Mesenchymal stem cell (in vitro differentiated cells and primary cell): ENCODE results near the gene ZDHHC18.
"Not testable (repeated sequence)": the region's sequence is repeated elsewhere in the genome, so short reads cannot be mapped to it uniquely, and the experiment has no call there.

Experiments
- DNase-seq: peaks from one replicate; pipeline ENCODE4 v3.0.0-alpha.2; 2013
- H2AFZ ChIP-seq: one replicate; pipeline ENCODE4 v1.6.1; 2013; ENCODE audit warnings: low read depth, mild to moderate bottlenecking, control low read depth, inconsistent platforms, low read length, moderate library complexity
- H2AK5ac ChIP-seq: 2 replicates; pipeline ENCODE4 v1.6.1; 2013; ENCODE audit warnings: low read length, moderate library complexity, mild to moderate bottlenecking, inconsistent platforms; ENCODE audit not compliant: severe bottlenecking
- H2BK120ac ChIP-seq: one replicate; pipeline ENCODE4 v1.6.1; 2013; ENCODE audit warnings: low read depth, mild to moderate bottlenecking, inconsistent platforms, low read length, moderate library complexity
- H2BK12ac ChIP-seq, 2 experiments: one replicate each; pipeline ENCODE4 v1.6.1; 2013; ENCODE audit warnings: inconsistent platforms in 2 of 2, low read length in 2 of 2, mild to moderate bottlenecking in 2 of 2, moderate library complexity in 2 of 2, control low read depth in 1 of 2
- H2BK15ac ChIP-seq: one replicate; pipeline ENCODE4 v1.6.1; 2013; ENCODE audit warnings: mild to moderate bottlenecking, low read depth, inconsistent platforms; ENCODE audit not compliant: poor library complexity, severe bottlenecking
- H2BK5ac ChIP-seq: 2 replicates; pipeline ENCODE4 v1.6.1; 2013; ENCODE audit warnings: low read depth, mild to moderate bottlenecking, low read length, control low read depth, inconsistent platforms; ENCODE audit not compliant: poor library complexity, severe bottlenecking
- H3K14ac ChIP-seq, 2 experiments: one replicate each; pipeline ENCODE4 v1.6.1; 2013; ENCODE audit warnings: inconsistent platforms in 2 of 2, low read length in 2 of 2, control low read depth in 1 of 2, mild to moderate bottlenecking in 1 of 2, moderate library complexity in 1 of 2
- H3K18ac ChIP-seq, 2 experiments: one replicate each; pipeline ENCODE4 v1.6.1; 2013; ENCODE audit warnings: inconsistent platforms in 2 of 2, low read length in 2 of 2, control low read depth in 1 of 2, low read depth in 1 of 2, mild to moderate bottlenecking in 1 of 2
- H3K23ac ChIP-seq, 2 experiments: one replicate each; pipeline ENCODE4 v1.6.1; 2013; ENCODE audit warnings: inconsistent platforms in 2 of 2, low read length in 2 of 2, mild to moderate bottlenecking in 2 of 2, moderate library complexity in 2 of 2, control low read depth in 1 of 2
- H3K27ac ChIP-seq: 2 replicates; pipeline ENCODE4 v1.5.1; 2013; ENCODE audit warnings: mild to moderate bottlenecking, moderate library complexity, low read length, control low read depth, inconsistent platforms; ENCODE audit not compliant: poor library complexity, severe bottlenecking
- H3K27me3 ChIP-seq, 2 experiments: 2 replicates each; pipeline versions ENCODE4 v1.6.1 to v1.7.0; 2013; ENCODE audit warnings: low read length in 2 of 2, mild to moderate bottlenecking in 2 of 2, moderate library complexity in 2 of 2, control low read depth in 1 of 2, inconsistent platforms in 1 of 2; ENCODE audit not compliant: control insufficient read depth in 1 of 2, insufficient read depth in 1 of 2
- H3K36me3 ChIP-seq, 2 experiments: 2 replicates each; pipeline versions ENCODE4 v1.6.1 to v1.7.0; 2013; ENCODE audit warnings: low read length in 2 of 2, control low read depth in 1 of 2, inconsistent platforms in 1 of 2, low read depth in 1 of 2, mild to moderate bottlenecking in 1 of 2; ENCODE audit not compliant: insufficient read depth in 2 of 2, control insufficient read depth in 1 of 2
- H3K4ac ChIP-seq, 2 experiments: one replicate each; pipeline ENCODE4 v1.6.1; 2013; ENCODE audit warnings: inconsistent platforms in 2 of 2, low read length in 2 of 2, mild to moderate bottlenecking in 2 of 2, moderate library complexity in 2 of 2, control low read depth in 1 of 2, low read depth in 1 of 2
- H3K4me1 ChIP-seq: 2 replicates; pipeline ENCODE4 v1.6.1; 2013; ENCODE audit warnings: low read depth, low read length, control low read depth; ENCODE audit not compliant: control insufficient read depth, insufficient read depth
- H3K4me2 ChIP-seq: 2 replicates; pipeline ENCODE4 v1.6.1; 2013; ENCODE audit warnings: low read length, mild to moderate bottlenecking, inconsistent platforms; ENCODE audit not compliant: poor library complexity, severe bottlenecking
- H3K4me3 ChIP-seq, 2 experiments: 2 replicates each; pipeline versions ENCODE4 v1.5.1 to v1.7.0; 2013; ENCODE audit warnings: low read length in 2 of 2, mild to moderate bottlenecking in 2 of 2, control low read depth in 1 of 2, low read depth in 1 of 2; ENCODE audit not compliant: insufficient read depth in 1 of 2
- H3K79me1 ChIP-seq: replicated peaks from 2 replicates; pipeline ENCODE4 v1.6.1; 2013; ENCODE audit warnings: mild to moderate bottlenecking, control low read depth, low read length, inconsistent platforms; ENCODE audit not compliant: poor library complexity, severe bottlenecking
- H3K9ac ChIP-seq: 2 replicates; pipeline ENCODE4 v1.7.0; 2013; ENCODE audit warnings: mild to moderate bottlenecking, low read length, moderate library complexity
- H3K9me3 ChIP-seq: 2 replicates; pipeline ENCODE4 v1.7.0; 2013; ENCODE audit warnings: mild to moderate bottlenecking, low read length; ENCODE audit not compliant: control insufficient read depth
- H4K8ac ChIP-seq: one replicate; pipeline ENCODE4 v1.6.1; 2013; ENCODE audit warnings: inconsistent platforms, mild to moderate bottlenecking, low read length, moderate library complexity
- H4K91ac ChIP-seq: one replicate; pipeline ENCODE4 v1.6.1; 2013; ENCODE audit warnings: mild to moderate bottlenecking, low read length, inconsistent platforms
- WGBS: methylation state at CpG from one replicate; pipeline ENCODE4 v1.1.7; 2013; ENCODE audit warnings: mixed read lengths; 5-methylcytosine and 5-hydroxymethylcytosine counted together

Gene ZDHHC18

DNA sequence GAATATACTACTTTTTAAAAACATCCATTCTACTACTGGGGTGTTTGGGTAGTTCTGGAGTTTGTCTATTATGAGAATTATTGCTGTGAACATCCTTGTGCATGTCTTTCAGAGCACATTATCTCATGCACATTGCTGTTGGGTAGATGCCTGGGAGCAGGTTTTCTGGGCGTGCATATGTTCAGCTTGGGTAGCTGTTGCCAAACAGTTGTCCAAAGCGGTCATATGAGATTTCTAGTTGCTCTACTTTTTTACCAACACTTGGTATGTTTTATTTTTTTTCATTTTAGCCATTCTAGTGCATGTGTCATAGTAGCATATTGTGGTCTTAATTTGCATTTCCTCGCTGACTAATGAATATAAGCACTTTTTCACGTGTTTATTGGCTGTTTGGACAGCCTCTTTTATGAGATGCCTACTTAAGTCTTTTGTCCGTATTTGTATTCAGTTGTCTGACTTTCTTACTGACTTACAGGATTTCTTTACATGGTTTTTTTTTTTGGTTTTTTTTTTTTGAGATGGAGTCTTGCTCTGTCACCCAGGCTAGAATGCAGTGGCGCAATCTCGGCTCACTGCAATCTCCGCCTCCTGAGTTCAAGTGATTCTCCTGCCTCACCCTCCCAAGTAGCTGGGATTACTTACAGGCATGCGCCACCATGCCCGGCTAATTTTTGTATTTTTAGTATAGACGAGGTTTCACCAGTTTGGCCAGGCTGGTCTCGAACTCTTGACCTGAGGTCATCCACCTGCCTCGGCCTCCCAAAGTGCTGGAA, 18.1 kb downstream of the ZDHHC18 start:
- H3K4me1 ChIP-seq: peaks cover 16% of the 10 kb centered on the region

DNA sequence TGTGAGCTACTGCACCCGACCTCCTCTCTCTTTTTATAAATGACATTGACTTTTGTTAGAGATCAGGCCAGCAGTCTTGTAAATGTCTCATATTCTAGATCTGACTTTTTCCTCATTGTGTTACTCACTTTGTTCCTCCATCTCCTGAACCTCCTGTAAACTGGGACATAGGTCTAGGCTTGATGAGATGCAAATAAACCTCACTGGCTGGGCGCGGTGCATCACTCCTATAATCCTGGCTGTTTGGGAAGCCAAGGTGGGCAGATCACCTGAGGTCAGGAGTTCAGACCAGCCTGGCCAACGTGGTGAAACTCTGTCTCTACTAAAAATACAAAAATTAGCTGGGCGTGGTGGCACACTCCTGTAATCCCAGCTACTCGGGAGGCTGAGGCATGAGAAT, 21.3 kb downstream of the ZDHHC18 start:
- not testable (repeated sequence) for H3K18ac ChIP-seq, H4K91ac ChIP-seq, H3K9me3 ChIP-seq, H3K23ac ChIP-seq, H2BK12ac ChIP-seq, H3K27me3 ChIP-seq, H3K27ac ChIP-seq, H2BK120ac ChIP-seq, H2AFZ ChIP-seq, H2AK5ac ChIP-seq, H3K4me3 ChIP-seq, H3K4me2 ChIP-seq, H3K4ac ChIP-seq, H4K8ac ChIP-seq, H2BK15ac ChIP-seq, H2BK5ac ChIP-seq, H3K9ac ChIP-seq, DNase-seq, H3K14ac ChIP-seq, H3K79me1 ChIP-seq
- WGBS: 99% methylated on average over 5 of the region's 6 CpGs
- Histone ChIP-seq H3K4me1 (peaks cover 14% of the 10 kb centered on the region), H3K36me3 (peaks cover 63 to 66% of the 10 kb centered on the region in 2 experiments)

More for the DNA sequence above, 18.1 kb downstream of the ZDHHC18 start:
- no peak overlapping the region for H3K27ac ChIP-seq
- no peak overlapping the region for H2BK5ac ChIP-seq
- no peak overlapping the region for H2AFZ ChIP-seq
- no peak overlapping the region for H3K18ac ChIP-seq
- no peak overlapping the region for H4K91ac ChIP-seq
- no peak overlapping the region for H3K14ac ChIP-seq
- H2AK5ac ChIP-seq: no peak overlapping the region
- H3K36me3 ChIP-seq: peaks cover 51 to 61% of the 10 kb centered on the region in 2 experiments
- 95% methylated on average over 11 of the region's 13 CpGs for WGBS
- H2BK15ac ChIP-seq: no peak overlapping the region
- no peak overlapping the region for H3K4ac ChIP-seq
- H3K79me1 ChIP-seq: peaks cover 18% of the 10 kb centered on the region
- no peak overlapping the region for H3K9ac ChIP-seq
- H3K4me3 ChIP-seq: no peak overlapping the region
- no peak overlapping the region for H3K23ac ChIP-seq
- H3K27me3 ChIP-seq: no peaks in the 10 kb centered on the region
- no peak overlapping the region for H2BK12ac ChIP-seq
- no peak overlapping the region for H3K4me2 ChIP-seq
- DNase-seq: no peak
- no peak overlapping the region for H2BK120ac ChIP-seq
- no peak overlapping the region for H4K8ac ChIP-seq
- H3K9me3 ChIP-seq: no peaks in the 10 kb centered on the region

DNA sequence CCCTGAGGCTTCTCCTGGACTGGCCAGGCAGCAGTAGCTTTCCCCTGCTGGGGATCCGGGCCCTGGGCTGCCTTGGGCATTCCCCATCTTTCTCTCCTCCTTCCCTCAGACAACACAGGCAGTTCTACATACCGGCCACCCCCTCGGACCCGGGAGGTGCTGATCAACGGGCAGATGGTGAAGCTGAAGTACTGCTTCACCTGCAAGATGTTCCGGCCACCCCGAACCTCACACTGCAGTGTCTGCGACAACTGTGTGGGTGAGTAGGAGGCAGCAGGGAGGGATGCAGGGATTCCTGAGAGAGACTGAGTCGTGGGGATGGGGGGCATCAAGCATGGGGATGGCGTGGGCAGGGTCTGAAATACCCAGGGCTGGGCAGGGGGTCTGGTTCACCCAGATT, 22.0 kb downstream of the ZDHHC18 start:
- no peaks in the 10 kb centered on the region for H3K9me3 ChIP-seq
- H3K4me3 ChIP-seq: no peak overlapping the region
- no peak overlapping the region for H3K18ac ChIP-seq
- peaks cover 8% of the 10 kb centered on the region for H3K79me1 ChIP-seq
- DNase-seq: no peak
- H3K27me3 ChIP-seq: no peaks in the 10 kb centered on the region
- no peak overlapping the region for H2BK120ac ChIP-seq
- no peak overlapping the region for H4K8ac ChIP-seq
- no peak overlapping the region for H3K4me2 ChIP-seq
- H3K4me1 ChIP-seq: peaks cover 16% of the 10 kb centered on the region
- 96% methylated on average over 10 of the region's 10 CpGs for whole genome bisulfite sequencing
- peak overlapping the region in 1 of 2 experiments; percentile 46 for H3K23ac ChIP-seq
- H2AK5ac ChIP-seq: peak overlapping the region; percentile 95
- H3K27ac ChIP-seq: peak overlapping the region; percentile 58
- peaks cover 63 to 69% of the 10 kb centered on the region in 2 experiments for H3K36me3 ChIP-seq
- no peak overlapping the region for H2BK15ac ChIP-seq
- no peak overlapping the region for H2BK12ac ChIP-seq
- H4K91ac ChIP-seq: no peak overlapping the region
- H2BK5ac ChIP-seq: no peak overlapping the region
- no peak overlapping the region for H3K14ac ChIP-seq
- no peak overlapping the region for H2AFZ ChIP-seq
- H3K9ac ChIP-seq: peak overlapping the region; percentile 69
- no peak overlapping the region for H3K4ac ChIP-seq

DNA sequence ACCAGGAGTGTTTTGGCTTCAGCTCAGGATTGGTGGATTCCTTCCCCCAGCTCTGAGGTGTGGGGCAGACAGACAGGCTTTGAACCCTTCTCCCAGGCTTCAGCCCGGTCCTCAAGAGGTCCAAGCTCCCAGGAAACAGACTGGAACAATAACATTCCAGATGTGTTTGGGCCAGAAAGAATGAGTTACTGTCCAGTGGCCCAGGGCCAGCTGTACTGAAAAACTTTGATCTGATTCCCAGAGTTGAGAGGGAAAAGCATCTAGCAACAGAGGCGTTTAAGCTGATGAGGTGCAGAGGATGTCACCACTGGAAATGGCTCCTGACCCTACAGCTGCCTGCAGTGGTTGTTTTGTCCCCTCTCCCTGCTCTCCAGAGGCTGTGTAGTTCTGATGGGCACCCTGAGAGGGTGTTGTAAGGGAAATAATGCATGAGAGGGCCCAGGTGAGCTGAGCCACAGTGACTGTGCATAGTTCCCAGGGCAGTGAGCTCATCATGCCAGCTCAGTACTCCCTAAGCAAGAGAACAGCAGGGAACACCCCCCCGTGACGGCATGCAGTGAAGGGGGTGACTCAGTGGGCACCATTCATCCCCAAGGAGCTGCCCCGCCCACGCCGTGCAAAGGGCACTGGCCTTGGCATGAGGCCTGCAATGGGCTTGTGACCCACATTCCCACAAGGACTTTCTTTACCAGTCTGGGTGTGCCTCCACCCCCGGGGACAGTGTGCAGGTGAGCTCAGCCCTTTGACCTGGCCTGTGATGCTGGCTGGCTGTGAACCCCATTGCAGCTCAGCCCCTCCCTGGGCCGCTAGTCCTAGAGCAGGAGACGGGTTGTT, 22.7 kb downstream of the ZDHHC18 start:
- peak overlapping the region; percentile 95 for H2AK5ac ChIP-seq
- H3K36me3 ChIP-seq: peaks cover 67 to 71% of the 10 kb centered on the region in 2 experiments
- peaks cover 7% of the 10 kb centered on the region for H3K79me1 ChIP-seq
- no peak overlapping the region for H3K4me3 ChIP-seq
- peaks cover 16% of the 10 kb centered on the region for H3K4me1 ChIP-seq
- no peak overlapping the region for H2AFZ ChIP-seq
- H4K91ac ChIP-seq: peak overlapping the region; percentile 41
- no peak overlapping the region for H3K4me2 ChIP-seq
- H2BK12ac ChIP-seq: no peak overlapping the region
- no peak overlapping the region for H3K14ac ChIP-seq
- no peaks in the 10 kb centered on the region for H3K27me3 ChIP-seq
- 80% methylated on average over 10 of the region's 10 CpGs for WGBS
- H3K9me3 ChIP-seq: no peaks in the 10 kb centered on the region
- H3K4ac ChIP-seq: no peak overlapping the region
- peak overlapping the region; percentile 69 for H3K9ac ChIP-seq
- no peak overlapping the region for H3K18ac ChIP-seq
- peak; percentile 62 for DNase-seq
- H3K27ac ChIP-seq: peak overlapping the region; percentile 58
- no peak overlapping the region for H2BK5ac ChIP-seq
- H4K8ac ChIP-seq: no peak overlapping the region
- H3K23ac ChIP-seq: no peak overlapping the region
- no peak overlapping the region for H2BK120ac ChIP-seq
- no peak overlapping the region for H2BK15ac ChIP-seq
